DMS153 treated with DMSO at 0.1 percent for 48 hours (cell line): ENCODE measurements around the gene TPD52L1.

ENCODE experiments used
- DNase-seq: peaks from one replicate; lab custom pipeline; 2025; ENCODE audit not compliant: unreplicated experiment; lab: John Stamatoyannopoulos, UW

The TPD52L1 gene

GRCh38 chr6:125236536-125237327 is 83.2 kb downstream of the TPD52L1 start:
- DNase-seq: no peak

- DNase-seq: no peak
These were observed 84.2 kb downstream of the TPD52L1 start for GRCh38 chr6:125237764-125238163.

GRCh38 chr6:125245109-125245508 is 91.5 kb downstream of the TPD52L1 start:
- DNase-seq: no peak

GRCh38 chr6:125245523-125246264 is 92.1 kb downstream of the TPD52L1 start:
- no peak for DNase-seq

GRCh38 chr6:125246566-125246965 is 93.0 kb downstream of the TPD52L1 start:
- no peak for DNase-seq

GRCh38 chr6:125248136-125248535 is 94.6 kb downstream of the TPD52L1 start:
- DNase-seq: no peak

- DNase-seq: no peak
These were observed 96.9 kb downstream of the TPD52L1 start for GRCh38 chr6:125250511-125250910.

- DNase-seq: no peak
These were observed 98.1 kb downstream of the TPD52L1 start for GRCh38 chr6:125251516-125252220.

GRCh38 chr6:125252891-125253290 is 99.3 kb downstream of the TPD52L1 start:
- DNase-seq: no peak

- no peak for DNase-seq
These were observed 100.3 kb downstream of the TPD52L1 start for GRCh38 chr6:125253881-125254280.

GRCh38 chr6:125254321-125254720 is 100.7 kb downstream of the TPD52L1 start:
- no peak for DNase-seq

GRCh38 chr6:125255201-125255600 is 101.6 kb downstream of the TPD52L1 start:
- DNase-seq: no peak

GRCh38 chr6:125257351-125257750 is 103.8 kb downstream of the TPD52L1 start:
- no peak for DNase-seq

GRCh38 chr6:125258651-125259353 is 105.2 kb downstream of the TPD52L1 start:
- DNase-seq: no peak

- DNase-seq: no peak
These were observed 105.8 kb downstream of the TPD52L1 start for GRCh38 chr6:125259354-125259736.

- no peak for DNase-seq
These were observed 108.7 kb downstream of the TPD52L1 start for GRCh38 chr6:125262016-125263013.

- no peak for DNase-seq
These were observed 110.9 kb downstream of the TPD52L1 start for GRCh38 chr6:125264476-125264875.

GRCh38 chr6:125267806-125268523 is 114.4 kb downstream of the TPD52L1 start:
- DNase-seq: no peak

GRCh38 chr6:125268765-125269164 is 115.2 kb downstream of the TPD52L1 start:
- DNase-seq: no peak
